HG02884 (cell line): ENCODE measurements around the gene GNAI1.

Experiments used
- ATAC-seq: cut with Tn5 transposase; IDR thresholded peaks from one replicate; pipeline ENCODE4 v1.9.1; 2021; ENCODE audit warnings: mild to moderate bottlenecking, moderate library complexity; ENCODE audit not compliant: unreplicated experiment

GNAI1 gene

GRCh38 chr7:80134536-80135308 lies at the start of gene GNAI1:
Gene GNAI1, plus strand, starts transcription at chr7:80134831. Its CDS starts 330 bp downstream, at chr7:80135161.
- no peak for ATAC-seq

GRCh38 chr7:80087051-80087770 lies 47.4 kb upstream of the GNAI1 start:
- ATAC-seq: no peak

GRCh38 chr7:80087771-80088170 lies 46.9 kb upstream of the GNAI1 start:
- no peak for ATAC-seq

GRCh38 chr7:80088705-80089104 lies 45.9 kb upstream of the GNAI1 start:
- no peak for ATAC-seq

- ATAC-seq: no peak
These were observed 45.3 kb upstream of the GNAI1 start for GRCh38 chr7:80089366-80089765.

- ATAC-seq: no peak
These were observed 41.3 kb upstream of the GNAI1 start for GRCh38 chr7:80093349-80093748.

GRCh38 chr7:80095545-80095944 lies 39.1 kb upstream of the GNAI1 start:
- no peak for ATAC-seq

GRCh38 chr7:80097756-80098155 lies 36.9 kb upstream of the GNAI1 start:
- ATAC-seq: no peak

- no peak for ATAC-seq
These were observed 35.8 kb upstream of the GNAI1 start for GRCh38 chr7:80098795-80099194.

- no peak for ATAC-seq
These were observed 34.4 kb upstream of the GNAI1 start for GRCh38 chr7:80100254-80100653.

GRCh38 chr7:80105701-80106408 lies 28.8 kb upstream of the GNAI1 start:
- no peak for ATAC-seq

GRCh38 chr7:80106498-80107113 lies 28.0 kb upstream of the GNAI1 start:
- no peak for ATAC-seq

- ATAC-seq: no peak
These were observed 27.4 kb upstream of the GNAI1 start for GRCh38 chr7:80107278-80107677.

GRCh38 chr7:80110376-80110775 lies 24.3 kb upstream of the GNAI1 start:
- ATAC-seq: no peak

- ATAC-seq: no peak
These were observed 20.5 kb upstream of the GNAI1 start for GRCh38 chr7:80114159-80114558.

- no peak for ATAC-seq
These were observed 9.9 kb upstream of the GNAI1 start for GRCh38 chr7:80124526-80125264.

GRCh38 chr7:80127412-80128160 lies 7.0 kb upstream of the GNAI1 start:
- ATAC-seq: no peak

GRCh38 chr7:80128918-80129317 lies 5.7 kb upstream of the GNAI1 start:
- no peak for ATAC-seq

GRCh38 chr7:80129785-80130184 lies 4.8 kb upstream of the GNAI1 start:
- ATAC-seq: no peak
